ENCODE results near the gene PVALEF.

Gene PVALEF

GRCh38 chr17:81132770-81133723 lies 32.3 kb upstream of the PVALEF start:
- no peak for TF ChIP-seq CTCF (conservative IDR thresholded peaks at IDR 0.05; ENCODE audit: low read depth)
- H3K27ac ChIP-seq, result no peak overlapping the region
- DNase-seq (ENCODE audit: low spot score), result no peak
- ChIA-PET CTCF (interaction anchor here (1.2 kb wide), 1 partner anchor 10 kb away, joined by 4 read pairs; no protein-coding TSS in a partner anchor), POLR2A (ENCODE audit: low non-redundant PET) (interaction anchor here (0.7 kb wide), 1 partner anchor 90 kb away, joined by 3 read pairs; the partner anchor contains the start of gene CEP131)

GRCh38 chr17:81134064-81134781 lies 31.1 kb upstream of the PVALEF start:
- H3K27ac ChIP-seq, result no peak overlapping the region
- CTCF ChIA-PET, result no interaction called here
- no peak for TF ChIP-seq CTCF (conservative IDR thresholded peaks at IDR 0.05; ENCODE audit: low read depth)
- no peak for DNase-seq (ENCODE audit: low spot score)
- POLR2A ChIA-PET (ENCODE audit: low non-redundant PET), result no interaction called here

- POLR2A ChIA-PET (ENCODE audit: low non-redundant PET), result no interaction called here
- CTCF ChIA-PET, result interaction anchor here (0.5 kb wide), 1 partner anchor 160 kb away, joined by 3 read pairs; no protein-coding TSS in a partner anchor
- TF ChIP-seq CTCF (conservative IDR thresholded peaks at IDR 0.05; ENCODE audit: low read depth), result no peak
- H3K27ac ChIP-seq, result no peak overlapping the region
- no peak for DNase-seq (ENCODE audit: low spot score)
These were observed 29.6 kb upstream of the PVALEF start for GRCh38 chr17:81135505-81136278.

GRCh38 chr17:81136366-81136765 lies 28.9 kb upstream of the PVALEF start:
- POLR2A ChIA-PET (ENCODE audit: low non-redundant PET), result no interaction called here

GRCh38 chr17:81137248-81137647 lies 28.1 kb upstream of the PVALEF start:
- ChIA-PET POLR2A (ENCODE audit: low non-redundant PET) (no interaction called here), CTCF (no interaction called here)
- no peak overlapping the region for H3K27ac ChIP-seq
- no peak for DNase-seq (ENCODE audit: low spot score)
- no peak for TF ChIP-seq CTCF (conservative IDR thresholded peaks at IDR 0.05; ENCODE audit: low read depth)

More at GRCh38 chr17:81136366-81136765, 28.9 kb upstream of the PVALEF start:
- H3K27ac ChIP-seq, result no peak overlapping the region
- DNase-seq (ENCODE audit: low spot score), result no peak
- no peak for TF ChIP-seq CTCF (conservative IDR thresholded peaks at IDR 0.05; ENCODE audit: low read depth)
- CTCF ChIA-PET, result no interaction called here

- no peak overlapping the region for H3K27ac ChIP-seq
- no peak for DNase-seq (ENCODE audit: low spot score)
- CTCF ChIA-PET, result no interaction called here
- POLR2A ChIA-PET (ENCODE audit: low non-redundant PET), result no interaction called here
- TF ChIP-seq CTCF (conservative IDR thresholded peaks at IDR 0.05; ENCODE audit: low read depth), result no peak
These were observed 27.2 kb upstream of the PVALEF start for GRCh38 chr17:81138083-81138482.
